Left cardiac atrium (tissue), 4 donors: ENCODE data around the gene TIGD6. TPM values are rescaled to one million over a fixed set of nuclear protein-coding genes. Genes with fewer than 3 reads are reported as not detected.
A peak's percentile ranks its signal among the peaks of the same experiment; 100 is the strongest.

ENCODE experiments used
- ATAC-seq, 2 donors: fragments of 200-7000 bp; cut with Tn5 transposase; one replicate each; pipeline ENCODE4 v1.9.1; 2020; ENCODE audit warnings: mild to moderate bottlenecking in 2 of 2, moderate library complexity in 2 of 2
- DNase-seq: peaks from one replicate; pipeline ENCODE4 v3.0.0-alpha.2; 2020
- intact Hi-C, 2 donors: fragments of 100-400 bp; cut with DNase I; formaldehyde crosslinking; loops; one replicate each; pipeline versions ENCODE4 v1.14.1 to v1.15.1; 2022 to 2023
- total RNA-seq, 2 donors: library from RNA; stranded (reverse); fragmentation: NEBNext Ultra II Directional; extraction: Animal tissue kit (Norgen Biotek cat#: 25700); gene quantifications; one replicate each; pipeline ENCODE4 v1.2.1, GENCODE V29; 2021
- donor health status: DM: no; HTN: yes; CAD: no.
- donor health status: DM: no; HTN: yes; CAD: no; lungs with severe emphysema.
- donor health status: DM: yes; HTN: yes; CAD: no.
- donor health status: Dilated cardiomyopathy.

The TIGD6 gene
- total RNA-seq, 2 donors from 2014 or later: 3.3 to 4.1 TPM

- DNase-seq: no peak
- ATAC-seq: no peak
- intact Hi-C loops: no loop called here
These were observed 7.0 kb downstream of the TIGD6 start for GRCh38 chr5:149993471-149993870.

- intact Hi-C loops: loop anchor here in 1 of 2 donors (2.0 kb wide), 2 partner anchors 156 to 354 kb away; no protein-coding TSS in a partner anchor
- peak; percentile 77 for DNase-seq
- peak; percentile 82 to 85 for ATAC-seq
These were observed 9.7 kb downstream of the TIGD6 start for GRCh38 chr5:149990518-149991376.

- DNase-seq (no peak), ATAC-seq (no peak)
- intact Hi-C loops: no loop called here
These were observed 12.3 kb downstream of the TIGD6 start for GRCh38 chr5:149988126-149988525.

- DNase-seq: no peak
- ATAC-seq: no peak
- intact Hi-C loops: no loop called here
These were observed 17.9 kb downstream of the TIGD6 start for GRCh38 chr5:149982505-149982904.

- no peak for ATAC-seq
- DNase-seq: no peak
- intact Hi-C loops: no loop called here
These were observed 19.2 kb downstream of the TIGD6 start for GRCh38 chr5:149981206-149981605.

GRCh38 chr5:149979896-149980295 is 20.6 kb downstream of the TIGD6 start:
- ATAC-seq (no peak), DNase-seq (no peak)
- intact Hi-C loops: no loop called here

GRCh38 chr5:149975409-149975808 is 25.0 kb downstream of the TIGD6 start:
- DNase-seq: no peak
- ATAC-seq: no peak
- intact Hi-C loops: no loop called here

GRCh38 chr5:149969181-149969930 is 31.1 kb downstream of the TIGD6 start:
- intact Hi-C loops: loop anchor here in 1 of 2 donors (10.0 kb wide), 1 partner anchor 335 kb away; no protein-coding TSS in a partner anchor
- no peak for DNase-seq
- ATAC-seq: no peak

- ATAC-seq (no peak), DNase-seq (no peak)
- intact Hi-C loops: loop anchor here in 1 of 2 donors (10.0 kb wide), 1 partner anchor 332 kb away; no protein-coding TSS in a partner anchor
These were observed 33.5 kb downstream of the TIGD6 start for GRCh38 chr5:149966946-149967345.

- intact Hi-C loops: loop anchor here in 1 of 2 donors (5.0 to 10.0 kb wide), 2 partner anchors 131 to 329 kb away; no protein-coding TSS in a partner anchor
- no peak for DNase-seq
- no peak for ATAC-seq
These were observed 36.7 kb downstream of the TIGD6 start for GRCh38 chr5:149963729-149964128.

- ATAC-seq: no peak
- no peak for DNase-seq
- intact Hi-C loops: loop anchor here in 1 of 2 donors (5.0 to 10.0 kb wide), 2 partner anchors 130 to 328 kb away; no protein-coding TSS in a partner anchor
These were observed 37.7 kb downstream of the TIGD6 start for GRCh38 chr5:149962601-149963300.

GRCh38 chr5:149961957-149962409 is 38.5 kb downstream of the TIGD6 start:
- DNase-seq (no peak), ATAC-seq (no peak)
- intact Hi-C loops: loop anchor here (2.0 to 10.0 kb wide), 3 partner anchors 105 to 327 kb away; no protein-coding TSS in a partner anchor

GRCh38 chr5:149961186-149961685 is 39.2 kb downstream of the TIGD6 start:
- DNase-seq (no peak), ATAC-seq (no peak)
- intact Hi-C loops: loop anchor here (2.0 to 10.0 kb wide), 3 partner anchors 104 to 326 kb away; no protein-coding TSS in a partner anchor

- ATAC-seq: peak; percentile 100
These were observed 39.9 kb downstream of the TIGD6 start, which contains the start of gene SLC26A2 for GRCh38 chr5:149960272-149961185. Gene SLC26A2 (plus strand): TSS chr5:149960758. CDS start chr5:149977653, 16,895 bp downstream.

GRCh38 chr5:149959406-149960236 is 40.8 kb downstream of the TIGD6 start:
- intact Hi-C loops: loop anchor here (2.0 to 10.0 kb wide), 3 partner anchors 103 to 325 kb away; no protein-coding TSS in a partner anchor
- ATAC-seq (peak in 1 of 2 donors; percentile 3), DNase-seq (no peak)

More at GRCh38 chr5:149960272-149961185, 39.9 kb downstream of the TIGD6 start, which contains the start of gene SLC26A2:
- peak; percentile 98 for DNase-seq
- intact Hi-C loops: loop anchor here (2.0 to 10.0 kb wide), 3 partner anchors 104 to 326 kb away; no protein-coding TSS in a partner anchor

- DNase-seq: no peak
- intact Hi-C loops: no loop called here
- ATAC-seq: no peak
These were observed 42.6 kb downstream of the TIGD6 start for GRCh38 chr5:149957855-149958254.
